Stimulated activated naive CD4-positive, alpha-beta T cell treated with Interleukin-2 at 50 U/mL for 16 hours (primary cell): ENCODE measurements around the gene BLOC1S4.

Source experiments
- DNase-seq: peaks from one replicate; lab custom pipeline; 2025; lab: John Stamatoyannopoulos, UW

The BLOC1S4 gene

GRCh38 chr4:6764976-6765620, 49.1 kb downstream of the BLOC1S4 start:
- no peak for DNase-seq

- DNase-seq: no peak
These were observed 49.7 kb downstream of the BLOC1S4 start for GRCh38 chr4:6765703-6766102.
